ENCODE results near the gene HSD17B12. TPM values are rescaled to one million over a fixed set of nuclear protein-coding genes. Genes with fewer than 3 reads are reported as not detected.

Gene HSD17B12
- total and polyA plus RNA-seq, 2 of the 13 experiments (the other 11 are each of a cell fraction or from before 2014, with no cell fraction given) = 50.3 to 117 TPM

- Histone ChIP-seq H3K27ac (ENCODE audit: extremely low read length, insufficient read depth, low read length) (no peak overlapping the region), H3K4me2 (ENCODE audit: low read depth, low read length) (no peak overlapping the region), H4K20me1 (ENCODE audit: insufficient read depth, low read length) (no peaks in the 10 kb centered on the region; the same call in 1 of the 2 replicates), H3K36me3 (replicated peaks in 1 of 2; ENCODE audit: control insufficient read depth in 1 of 2, insufficient read depth in 2 of 2, low read length in 2 of 2) (peaks cover 4 to 19% of the 10 kb centered on the region in 2 experiments), H3K27me3 (ENCODE audit: control insufficient read depth in 1 of 2, insufficient read depth in 2 of 2, low read length in 2 of 2) (no peaks in the 10 kb centered on the region), H2AFZ (ENCODE audit: low read length) (no peak overlapping the region), H3K4me1 (ENCODE audit: insufficient read depth, low read length) (peaks cover 11% of the 10 kb centered on the region; the same call in 1 of the 2 replicates), H3K79me2 (ENCODE audit: insufficient read depth, low read length) (no peaks in the 10 kb centered on the region), H3K9me3 (ENCODE audit: low read length) (no peaks in the 10 kb centered on the region), H3K4me3 (replicated peaks in 1 of 3; ENCODE audit: insufficient read depth in 1 of 3, low read depth in 2 of 3, low read length in 3 of 3) (no peak overlapping the region), H3K9ac (ENCODE audit: insufficient read depth, low read depth, low read length) (no peak overlapping the region)
- in situ Hi-C loops (cut with HindIII; ENCODE audit: extremely low pct_ligation_motif_present, low pct_unique_long_range_greater_than_20kb) (no loop called here), intact Hi-C loops (cut with micrococcal nuclease; ENCODE audit: unreplicated experiment) (no loop called here)
- POLR2A ChIA-PET = interaction anchor here (1.2 kb wide), 1 partner anchor 21 kb away, joined by 3 read pairs; no protein-coding TSS in a partner anchor
- CTCF ChIA-PET (ENCODE audit: low intra/inter-chr PET ratio, low total read pairs) = no interaction called here
- peak; percentile 82 for DNase-seq (ENCODE audit: low spot score)
- peak; percentile 87 for ATAC-seq
- 59% methylated on average over 5 of the region's 5 CpGs for WGBS (ENCODE audit: low lambda C conversion rate)
- no TSS peak for BruUV-seq (replicated peaks)
- no peak for FAIRE-seq
- no peak for TF ChIP-seq MTA3 (CRISPR knock-in tag; IDR thresholded peaks at IDR 0.05)
- peak; percentile 94 for TF ChIP-seq FOSL2 (CRISPR knock-in tag; IDR thresholded peaks at IDR 0.05)
- no peak for TF ChIP-seq ZNF7 (CRISPR knock-in tag; IDR thresholded peaks at IDR 0.05)
- TF ChIP-seq SPEN (CRISPR knock-in tag; IDR thresholded peaks at IDR 0.05; ENCODE audit: low read depth) = no peak
- no peak for TF ChIP-seq ZNF782 (CRISPR knock-in tag; IDR thresholded peaks at IDR 0.05; ENCODE audit: borderline replicate concordance)
- TF ChIP-seq CC2D1A (CRISPR knock-in tag; IDR thresholded peaks at IDR 0.05) = no peak
- peak; percentile 42; the same call in 1 of the 2 replicates for TF ChIP-seq CREB1 (IDR thresholded peaks at IDR 0.05)
- TF ChIP-seq CREB1 (CRISPR knock-in tag; IDR thresholded peaks at IDR 0.05) = no peak
- peak in 1 of 2 experiments; percentile 13; a peak in 1 of 4 replicates for TF ChIP-seq EP300 (IDR thresholded peaks at IDR 0.05; ENCODE audit: low read depth in 2 of 2, low read length in 2 of 2)
- TF ChIP-seq EP300 (CRISPR knock-in tag; IDR thresholded peaks at IDR 0.05; ENCODE audit: borderline replicate concordance) = no peak
- TF ChIP-seq ZNF773 (CRISPR knock-in tag; IDR thresholded peaks at IDR 0.05; ENCODE audit: borderline replicate concordance) = no peak
- no peak for TF ChIP-seq NR1H2 (CRISPR knock-in tag; IDR thresholded peaks at IDR 0.05; ENCODE audit: borderline replicate concordance, low read depth)
- TF ChIP-seq SP140L (CRISPR knock-in tag; IDR thresholded peaks at IDR 0.05; ENCODE audit: borderline replicate concordance) = no peak
- TF ChIP-seq, protein P1, sequence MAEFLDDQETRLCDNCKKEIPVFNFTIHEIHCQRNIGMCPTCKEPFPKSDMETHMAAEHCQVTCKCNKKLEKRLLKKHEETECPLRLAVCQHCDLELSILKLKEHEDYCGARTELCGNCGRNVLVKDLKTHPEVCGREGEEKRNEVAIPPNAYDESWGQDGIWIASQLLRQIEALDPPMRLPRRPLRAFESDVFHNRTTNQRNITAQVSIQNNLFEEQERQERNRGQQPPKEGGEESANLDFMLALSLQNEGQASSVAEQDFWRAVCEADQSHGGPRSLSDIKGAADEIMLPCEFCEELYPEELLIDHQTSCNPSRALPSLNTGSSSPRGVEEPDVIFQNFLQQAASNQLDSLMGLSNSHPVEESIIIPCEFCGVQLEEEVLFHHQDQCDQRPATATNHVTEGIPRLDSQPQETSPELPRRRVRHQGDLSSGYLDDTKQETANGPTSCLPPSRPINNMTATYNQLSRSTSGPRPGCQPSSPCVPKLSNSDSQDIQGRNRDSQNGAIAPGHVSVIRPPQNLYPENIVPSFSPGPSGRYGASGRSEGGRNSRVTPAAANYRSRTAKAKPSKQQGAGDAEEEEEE (CRISPR knock-in tag; IDR thresholded peaks at IDR 0.05; ENCODE audit: borderline replicate concordance) = no peak
- peak; percentile 51; the same call in 1 of the 2 replicates for TF ChIP-seq FOSL1 (CRISPR knock-in tag; IDR thresholded peaks at IDR 0.05; ENCODE audit: borderline replicate concordance)
- TF ChIP-seq HNRNPL (IDR thresholded peaks at IDR 0.05; ENCODE audit: low read depth, low read length) = no peak
- TF ChIP-seq ATAD3A (CRISPR knock-in tag; IDR thresholded peaks at IDR 0.05) = no peak
- TF ChIP-seq, protein P2, sequence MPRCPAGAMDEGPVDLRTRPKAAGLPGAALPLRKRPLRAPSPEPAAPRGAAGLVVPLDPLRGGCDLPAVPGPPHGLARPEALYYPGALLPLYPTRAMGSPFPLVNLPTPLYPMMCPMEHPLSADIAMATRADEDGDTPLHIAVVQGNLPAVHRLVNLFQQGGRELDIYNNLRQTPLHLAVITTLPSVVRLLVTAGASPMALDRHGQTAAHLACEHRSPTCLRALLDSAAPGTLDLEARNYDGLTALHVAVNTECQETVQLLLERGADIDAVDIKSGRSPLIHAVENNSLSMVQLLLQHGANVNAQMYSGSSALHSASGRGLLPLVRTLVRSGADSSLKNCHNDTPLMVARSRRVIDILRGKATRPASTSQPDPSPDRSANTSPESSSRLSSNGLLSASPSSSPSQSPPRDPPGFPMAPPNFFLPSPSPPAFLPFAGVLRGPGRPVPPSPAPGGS (CRISPR knock-in tag; IDR thresholded peaks at IDR 0.05) = no peak
- TF ChIP-seq, protein P3, sequence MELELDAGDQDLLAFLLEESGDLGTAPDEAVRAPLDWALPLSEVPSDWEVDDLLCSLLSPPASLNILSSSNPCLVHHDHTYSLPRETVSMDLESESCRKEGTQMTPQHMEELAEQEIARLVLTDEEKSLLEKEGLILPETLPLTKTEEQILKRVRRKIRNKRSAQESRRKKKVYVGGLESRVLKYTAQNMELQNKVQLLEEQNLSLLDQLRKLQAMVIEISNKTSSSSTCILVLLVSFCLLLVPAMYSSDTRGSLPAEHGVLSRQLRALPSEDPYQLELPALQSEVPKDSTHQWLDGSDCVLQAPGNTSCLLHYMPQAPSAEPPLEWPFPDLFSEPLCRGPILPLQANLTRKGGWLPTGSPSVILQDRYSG (CRISPR knock-in tag; IDR thresholded peaks at IDR 0.05) = no peak
Observed at GRCh38 chr11:43830928-43831440, 150.4 kb downstream of the HSD17B12 start.
